Fibroblast of mammary gland (primary cell): Measurements from ENCODE around the gene KIAA1586.

Source experiments
- DNase-seq: peaks from one replicate; pipeline ENCODE4 v3.0.0-alpha.2; 2010; ENCODE audit warnings: low read depth
- H3K4me3 ChIP-seq: 2 replicates; pipeline ENCODE4 v1.5.1; 2011; ENCODE audit warnings: low read depth, mild to moderate bottlenecking, low read length, moderate library complexity; ENCODE audit not compliant: control insufficient read depth
- CTCF ChIP-seq: conservative IDR thresholded peaks from 2 replicates; pipeline ENCODE4 v1.5.1; 2011; ENCODE audit warnings: low read depth, low read length, inconsistent platforms; ENCODE audit not compliant: control insufficient read depth, insufficient read depth

The KIAA1586 gene

GRCh38 chr6:57104336-57104735 lies 57.8 kb downstream of the KIAA1586 start:
- TF ChIP-seq CTCF, result no peak
- no peak overlapping the region for H3K4me3 ChIP-seq
- no peak for DNase-seq
